Muscle layer of colon (tissue), 2 donors: ENCODE results near the gene ENC1.
A peak's percentile ranks its signal among the peaks of the same experiment; 100 is the strongest.

Experiments
- H3K27ac ChIP-seq: one replicate; pipeline ENCODE4 v1.7.0; 2013; ENCODE audit warnings: low read depth, mild to moderate bottlenecking, low read length, moderate library complexity
- H3K27me3 ChIP-seq, 2 donors: one replicate each; pipeline ENCODE4 v1.7.0; 2013; ENCODE audit warnings: low read length in 2 of 2, mild to moderate bottlenecking in 2 of 2; ENCODE audit not compliant: insufficient read depth in 2 of 2, control insufficient read depth in 1 of 2
- H3K36me3 ChIP-seq: one replicate; pipeline ENCODE4 v1.7.0; 2013; ENCODE audit warnings: mild to moderate bottlenecking, low read length; ENCODE audit not compliant: insufficient read depth
- H3K4me1 ChIP-seq: one replicate; pipeline ENCODE4 v1.7.0; 2013; ENCODE audit warnings: mild to moderate bottlenecking, low read length; ENCODE audit not compliant: insufficient read depth
- H3K4me3 ChIP-seq, 2 donors: one replicate each; pipeline ENCODE4 v1.7.0; 2013; ENCODE audit warnings: low read length in 2 of 2, low read depth in 1 of 2, mild to moderate bottlenecking in 1 of 2, moderate library complexity in 1 of 2
- H3K9ac ChIP-seq: one replicate; pipeline ENCODE4 v1.7.0; 2013; ENCODE audit warnings: low read length
- H3K9me3 ChIP-seq: one replicate; pipeline ENCODE4 v1.7.0; 2013; ENCODE audit warnings: mild to moderate bottlenecking, low read length
- donor health status: abdominal sarcoma.
- donor health status: Adenocarcinoma of cecum.

Gene ENC1

GRCh38 chr5:74638970-74639806, 1.3 kb downstream of the ENC1 start:
- Histone ChIP-seq H3K9me3 (no peaks in the 10 kb centered on the region), H3K9ac (peak overlapping the region; percentile 44), H3K27ac (peak overlapping the region; percentile 56), H3K4me1 (peaks cover 18% of the 10 kb centered on the region), H3K4me3 (peak overlapping the region; percentile 62 to 79), H3K27me3 (no peaks in the 10 kb centered on the region), H3K36me3 (no peaks in the 10 kb centered on the region)

DNA sequence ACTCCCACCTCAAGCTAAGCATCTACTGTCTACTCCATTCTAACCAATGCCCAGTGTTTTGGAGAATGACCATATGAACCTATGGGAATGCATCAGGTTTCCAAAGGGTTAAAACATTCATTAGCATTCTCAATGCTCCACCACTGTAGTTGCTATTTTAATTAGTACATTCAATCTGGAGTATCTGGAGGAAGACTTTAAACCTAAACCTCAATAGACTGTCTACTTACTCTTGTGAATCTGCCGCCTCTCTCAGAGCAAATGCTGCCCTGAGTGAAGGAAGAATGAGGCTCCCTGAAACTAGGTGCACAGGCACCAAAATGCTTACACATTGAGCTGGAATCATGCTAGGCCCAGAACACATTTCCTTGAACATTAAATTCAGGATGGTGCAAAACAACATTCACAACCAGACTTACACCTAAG, 2.0 kb downstream of the ENC1 start:
- H3K27ac ChIP-seq: no peak overlapping the region
- no peak overlapping the region for H3K4me3 ChIP-seq
- H3K4me1 ChIP-seq: peaks cover 18% of the 10 kb centered on the region

DNA sequence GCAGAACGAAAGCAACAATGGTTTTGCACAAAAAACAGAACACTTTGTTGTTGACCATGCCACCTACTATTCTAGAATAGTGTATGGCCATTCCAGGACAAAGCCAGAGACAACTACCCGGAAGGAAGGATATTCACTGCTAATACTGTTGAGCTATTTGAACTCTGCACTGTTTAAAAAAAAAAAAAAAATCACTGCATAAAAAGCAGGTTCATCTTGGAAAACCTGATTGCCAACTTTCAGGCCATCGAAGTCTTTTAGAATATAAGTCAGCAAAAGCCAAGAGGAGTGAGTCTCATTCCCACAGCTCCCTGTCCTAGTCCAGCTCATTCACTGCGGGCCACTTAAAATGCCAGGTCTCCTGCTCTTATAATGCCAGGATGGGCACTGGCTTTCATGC, 4.0 kb downstream of the ENC1 start:
- H3K9me3 ChIP-seq: no peaks in the 10 kb centered on the region
- no peak overlapping the region for H3K27ac ChIP-seq
- no peak overlapping the region for H3K9ac ChIP-seq
- H3K4me1 ChIP-seq: peaks cover 11% of the 10 kb centered on the region
- H3K27me3 ChIP-seq: no peaks in the 10 kb centered on the region
- no peak overlapping the region for H3K4me3 ChIP-seq
- H3K36me3 ChIP-seq: no peaks in the 10 kb centered on the region

More for the DNA sequence above, 2.0 kb downstream of the ENC1 start:
- Histone ChIP-seq H3K36me3 (no peaks in the 10 kb centered on the region), H3K9ac (peak overlapping the region; percentile 44), H3K27me3 (no peaks in the 10 kb centered on the region), H3K9me3 (no peaks in the 10 kb centered on the region)

- H3K4me3 ChIP-seq: no peak overlapping the region
- H3K27ac ChIP-seq: no peak overlapping the region
- H3K9ac ChIP-seq: no peak overlapping the region
These were observed 4.4 kb downstream of the ENC1 start for GRCh38 chr5:74636149-74636548.

DNA sequence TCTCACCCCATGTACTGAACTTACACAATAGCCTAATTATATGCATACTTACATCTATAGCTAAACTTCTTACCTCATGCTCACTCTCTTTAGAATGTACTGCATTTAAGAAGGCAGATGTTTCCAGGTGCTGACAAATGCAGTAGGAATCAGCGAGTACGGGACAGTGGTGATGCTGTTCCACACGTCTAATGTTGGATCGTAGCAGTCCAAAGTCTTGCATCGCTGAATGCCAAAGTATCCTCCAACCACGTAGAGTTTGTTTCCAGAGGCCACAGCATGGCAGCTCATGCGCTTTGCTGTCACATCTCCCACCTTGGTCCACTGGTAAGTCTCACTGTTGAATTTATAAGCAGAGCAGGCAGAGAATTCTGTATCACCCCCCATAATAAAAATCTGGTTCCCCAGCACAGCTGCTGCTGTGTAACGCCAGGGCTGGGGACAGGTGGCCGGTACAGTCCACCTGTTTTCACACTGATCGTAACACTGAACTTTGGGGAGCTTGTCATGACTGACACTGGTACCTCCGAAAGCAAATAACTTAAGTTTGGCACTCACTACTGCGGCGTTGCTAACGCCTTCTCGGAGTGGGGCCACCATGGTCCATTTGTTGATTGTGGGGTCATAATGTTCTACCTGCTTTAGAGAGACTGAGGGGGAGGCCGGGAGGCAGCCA, 5.8 kb downstream of the ENC1 start:
- H3K27me3 ChIP-seq: no peaks in the 10 kb centered on the region
- H3K4me3 ChIP-seq: no peak overlapping the region
- no peaks in the 10 kb centered on the region for H3K9me3 ChIP-seq
- no peak overlapping the region for H3K9ac ChIP-seq
- no peaks in the 10 kb centered on the region for H3K36me3 ChIP-seq
- no peak overlapping the region for H3K27ac ChIP-seq
- peaks cover 11% of the 10 kb centered on the region for H3K4me1 ChIP-seq

More at GRCh38 chr5:74636149-74636548, 4.4 kb downstream of the ENC1 start:
- H3K4me1 ChIP-seq: peaks cover 11% of the 10 kb centered on the region
- no peaks in the 10 kb centered on the region for H3K27me3 ChIP-seq
- no peaks in the 10 kb centered on the region for H3K9me3 ChIP-seq
- H3K36me3 ChIP-seq: no peaks in the 10 kb centered on the region

DNA sequence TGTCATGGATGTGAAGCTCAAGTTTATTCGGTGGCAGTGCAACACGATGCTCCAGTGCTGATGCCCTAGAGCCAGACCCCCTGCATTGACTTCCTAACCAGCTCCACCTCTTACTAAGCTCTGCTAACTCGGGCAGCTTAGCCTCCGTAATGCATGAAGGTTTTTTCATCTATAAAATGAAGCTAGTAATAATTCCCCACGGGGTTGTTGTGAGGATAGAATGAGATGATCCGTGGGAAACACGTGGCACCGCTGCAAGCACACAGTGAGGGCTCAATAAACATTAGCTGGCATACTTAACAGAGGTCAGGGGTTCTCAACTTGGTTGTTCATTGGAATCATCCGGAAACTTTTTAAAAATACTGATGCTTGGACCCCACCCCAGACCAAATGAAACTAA, 6.8 kb downstream of the ENC1 start:
- no peak overlapping the region for H3K4me3 ChIP-seq
- no peaks in the 10 kb centered on the region for H3K36me3 ChIP-seq
- H3K9me3 ChIP-seq: no peaks in the 10 kb centered on the region
- H3K27me3 ChIP-seq: no peaks in the 10 kb centered on the region
- H3K4me1 ChIP-seq: peaks cover 1% of the 10 kb centered on the region
- H3K27ac ChIP-seq: no peak overlapping the region
- H3K9ac ChIP-seq: no peak overlapping the region

DNA sequence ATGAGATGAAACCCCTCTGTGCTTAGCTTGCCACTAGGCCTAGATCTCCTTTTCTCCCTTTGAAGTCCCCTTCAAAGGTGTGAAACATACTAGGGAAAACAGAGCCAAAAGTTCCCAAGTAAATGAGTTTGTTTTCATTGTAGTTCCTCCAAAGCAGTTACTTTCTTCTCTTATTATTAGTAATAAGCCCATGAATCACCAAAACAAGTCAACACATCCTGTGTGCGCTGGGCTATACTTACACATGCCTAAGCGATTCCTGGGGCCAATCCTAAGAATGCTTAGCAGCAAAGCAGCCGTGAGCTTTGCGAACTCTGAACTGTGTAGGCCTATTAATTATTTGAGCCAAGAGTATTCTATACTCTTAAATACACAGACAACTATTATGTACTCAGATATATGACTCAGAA, 7.6 kb downstream of the ENC1 start:
- Histone ChIP-seq H3K4me1 (no peaks in the 10 kb centered on the region), H3K27ac (no peak overlapping the region), H3K36me3 (no peaks in the 10 kb centered on the region)

GRCh38 chr5:74631081-74631953, 9.2 kb downstream of the ENC1 start:
- no peaks in the 10 kb centered on the region for H3K36me3 ChIP-seq
- no peak overlapping the region for H3K9ac ChIP-seq
- no peaks in the 10 kb centered on the region for H3K27me3 ChIP-seq
- H3K4me1 ChIP-seq: no peaks in the 10 kb centered on the region
- H3K9me3 ChIP-seq: no peaks in the 10 kb centered on the region
- no peak overlapping the region for H3K4me3 ChIP-seq
- H3K27ac ChIP-seq: no peak overlapping the region

More for the DNA sequence above, 7.6 kb downstream of the ENC1 start:
- H3K27me3 ChIP-seq: no peaks in the 10 kb centered on the region
- no peak overlapping the region for H3K4me3 ChIP-seq
- H3K9me3 ChIP-seq: no peaks in the 10 kb centered on the region
- no peak overlapping the region for H3K9ac ChIP-seq

DNA sequence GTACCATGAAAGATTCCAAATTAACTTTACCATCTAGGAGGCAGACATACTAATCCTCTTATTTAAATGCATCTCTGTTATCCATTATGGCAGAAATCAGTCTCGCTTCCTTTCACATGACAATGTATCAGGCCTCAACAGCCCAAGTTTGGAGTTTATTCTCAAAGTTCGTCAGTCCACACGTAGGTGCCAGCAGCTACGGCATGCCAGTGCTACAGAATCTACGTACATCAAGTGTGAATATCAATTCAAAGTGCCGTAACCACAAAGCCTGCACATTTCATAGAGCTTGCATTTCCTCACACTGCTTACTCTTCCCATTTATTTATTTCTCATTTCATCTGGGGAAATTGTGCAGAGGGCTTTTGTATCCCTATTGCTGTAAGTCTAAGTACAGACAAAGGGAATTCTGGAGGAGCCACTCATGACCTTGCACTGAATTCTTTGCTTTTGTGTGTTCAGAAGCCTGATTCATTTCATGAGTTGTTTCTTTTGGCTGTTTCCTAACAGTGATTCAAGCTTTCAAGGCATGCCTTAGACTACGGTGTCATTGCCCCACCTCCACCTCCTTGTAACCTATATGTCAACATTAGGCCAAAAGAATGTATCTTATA, 10.0 kb downstream of the ENC1 start:
- H3K9ac ChIP-seq: no peak overlapping the region
- H3K9me3 ChIP-seq: no peaks in the 10 kb centered on the region
- H3K36me3 ChIP-seq: no peaks in the 10 kb centered on the region
- no peaks in the 10 kb centered on the region for H3K27me3 ChIP-seq
- no peak overlapping the region for H3K27ac ChIP-seq
- H3K4me1 ChIP-seq: no peaks in the 10 kb centered on the region
- H3K4me3 ChIP-seq: no peak overlapping the region

DNA sequence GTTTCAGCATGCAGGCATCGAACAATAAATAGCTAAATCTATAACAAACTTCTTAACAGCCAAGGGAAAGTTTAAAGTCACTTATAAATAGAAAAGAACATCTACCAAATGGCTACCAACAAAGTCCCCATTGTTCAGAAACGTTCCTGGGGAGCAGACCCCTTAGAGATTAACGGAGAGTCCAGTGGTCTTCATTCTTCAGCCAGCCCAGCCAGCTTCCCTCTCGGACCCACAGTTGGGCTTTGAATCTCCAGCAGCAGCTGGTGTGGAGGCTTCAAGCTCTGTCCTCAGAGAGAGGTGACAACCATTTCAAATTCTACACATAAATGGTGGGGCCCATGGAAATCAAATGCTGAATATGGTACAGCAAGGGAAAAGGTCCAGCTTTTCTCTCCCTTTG, 11.2 kb downstream of the ENC1 start:
- H3K9ac ChIP-seq: no peak overlapping the region
- no peaks in the 10 kb centered on the region for H3K4me1 ChIP-seq
- H3K36me3 ChIP-seq: no peaks in the 10 kb centered on the region
- H3K27ac ChIP-seq: no peak overlapping the region
- no peaks in the 10 kb centered on the region for H3K9me3 ChIP-seq
- H3K27me3 ChIP-seq: no peaks in the 10 kb centered on the region
- no peak overlapping the region for H3K4me3 ChIP-seq

DNA sequence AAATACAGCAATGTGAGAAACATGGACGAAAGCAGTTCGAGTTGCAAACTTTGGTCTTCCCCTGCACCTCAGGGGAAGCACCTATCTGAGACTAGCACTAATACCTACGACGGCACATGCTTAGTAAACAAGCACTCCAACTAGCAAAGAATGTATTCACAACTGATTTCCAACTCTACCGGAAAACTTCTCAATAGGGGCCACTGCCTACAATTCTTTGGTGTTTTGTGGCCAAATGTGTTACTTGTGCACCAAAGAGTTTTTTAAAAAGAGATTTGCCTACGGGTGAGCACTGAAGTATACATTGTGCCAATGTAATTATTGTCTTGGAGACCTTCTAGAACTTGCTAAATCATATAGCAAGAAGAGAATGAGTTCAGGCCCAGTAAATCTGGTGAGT, 12.2 kb downstream of the ENC1 start:
- H3K27ac ChIP-seq: no peak overlapping the region
- H3K9me3 ChIP-seq: no peaks in the 10 kb centered on the region
- no peaks in the 10 kb centered on the region for H3K4me1 ChIP-seq
- no peaks in the 10 kb centered on the region for H3K36me3 ChIP-seq
- no peak overlapping the region for H3K4me3 ChIP-seq
- H3K9ac ChIP-seq: no peak overlapping the region
- no peaks in the 10 kb centered on the region for H3K27me3 ChIP-seq
